Stimulated activated CD4-positive, alpha-beta T cell treated with anti-CD3 and anti-CD28 coated beads, Interleukin-15, amount 100 ng/mL, for 48 hours (primary cell): ENCODE results near the gene LONP2.
"Not testable (repeated sequence)": the region's sequence is repeated elsewhere in the genome, so short reads cannot be mapped to it uniquely, and the experiment has no call there.

Experiments
- DNase-seq, 2 donors: peaks; one replicate each; pipeline ENCODE4 v3.0.0-alpha.2; 2020; ENCODE audit warnings: low read depth in 2 of 2

The LONP2 gene

GRCh38 chr16:48235058-48235555 lies 9.0 kb upstream of the LONP2 start:
- no peak for DNase-seq

- DNase-seq: no peak
Observed at GRCh38 chr16:48235556-48236136, 8.5 kb upstream of the LONP2 start.

- DNase-seq: no peak
Observed at GRCh38 chr16:48236286-48236685, 7.8 kb upstream of the LONP2 start.

GRCh38 chr16:48240147-48240546 lies 4.0 kb upstream of the LONP2 start:
- DNase-seq: not testable (repeated sequence)

- no peak for DNase-seq
Observed at GRCh38 chr16:48244863-48245195, 729 bp downstream of the LONP2 start.

- no peak for DNase-seq
Observed at GRCh38 chr16:48246066-48246465, 2.0 kb downstream of the LONP2 start.

GRCh38 chr16:48247311-48247710 lies 3.2 kb downstream of the LONP2 start, which contains the start of gene ABCC11:
Gene ABCC11, minus strand, starts transcription at chr16:48247539. Its CDS starts 15,618 bp downstream, at chr16:48231921.
- no peak for DNase-seq

GRCh38 chr16:48250520-48251278 lies 6.6 kb downstream of the LONP2 start:
- no peak for DNase-seq

- no peak for DNase-seq
Observed at GRCh38 chr16:48252013-48252412, 7.9 kb downstream of the LONP2 start.

GRCh38 chr16:48256579-48257177 lies 12.6 kb downstream of the LONP2 start:
- no peak for DNase-seq

- no peak for DNase-seq
Observed at GRCh38 chr16:48261569-48261968, 17.5 kb downstream of the LONP2 start.

- no peak for DNase-seq
Observed at GRCh38 chr16:48262631-48263030, 18.5 kb downstream of the LONP2 start.

GRCh38 chr16:48269011-48269410 lies 24.9 kb downstream of the LONP2 start:
- DNase-seq: no peak

GRCh38 chr16:48271728-48272127 lies 27.6 kb downstream of the LONP2 start:
- no peak for DNase-seq

- DNase-seq: no peak
Observed at GRCh38 chr16:48272837-48273421, 28.8 kb downstream of the LONP2 start.

GRCh38 chr16:48274476-48274875 lies 30.4 kb downstream of the LONP2 start:
- DNase-seq: no peak

GRCh38 chr16:48276102-48276501 lies 32.0 kb downstream of the LONP2 start:
- no peak for DNase-seq

- no peak for DNase-seq
Observed at GRCh38 chr16:48277158-48277557, 33.1 kb downstream of the LONP2 start.

GRCh38 chr16:48279199-48279598 lies 35.1 kb downstream of the LONP2 start:
- no peak for DNase-seq

GRCh38 chr16:48280546-48280945 lies 36.4 kb downstream of the LONP2 start:
- DNase-seq: no peak

- DNase-seq: no peak
Observed at GRCh38 chr16:48282636-48283263, 38.6 kb downstream of the LONP2 start.

GRCh38 chr16:48284772-48285409 lies 40.8 kb downstream of the LONP2 start:
- DNase-seq: no peak
